Neuronal stem cell (in vitro differentiated cells): ENCODE measurements around the gene AADACL4.
"Not testable (repeated sequence)": the region's sequence is repeated elsewhere in the genome, so short reads cannot be mapped to it uniquely, and the experiment has no call there.

Experiments
- DNase-seq: peaks from one replicate; pipeline ENCODE4 v3.0.0-alpha.2; 2013; ENCODE audit warnings: low spot score
- H2AFZ ChIP-seq: one replicate; pipeline ENCODE4 v1.6.1; 2013; ENCODE audit warnings: mild to moderate bottlenecking, low read length, inconsistent platforms
- H2AK5ac ChIP-seq: 2 replicates; pipeline ENCODE4 v1.6.1; 2013; ENCODE audit warnings: low read depth, mild to moderate bottlenecking, inconsistent platforms, low read length, moderate library complexity, mixed read lengths
- H2BK120ac ChIP-seq: 2 replicates; pipeline ENCODE4 v1.6.1; 2013; ENCODE audit warnings: low read depth, mild to moderate bottlenecking, inconsistent platforms, low read length, moderate library complexity, mixed read lengths
- H2BK12ac ChIP-seq: one replicate; pipeline ENCODE4 v1.6.1; 2013; ENCODE audit warnings: low read length, inconsistent platforms
- H2BK15ac ChIP-seq: 2 replicates; pipeline ENCODE4 v1.6.1; 2013; ENCODE audit warnings: mild to moderate bottlenecking, low read length, inconsistent platforms, mixed read lengths
- H2BK5ac ChIP-seq: one replicate; pipeline ENCODE4 v1.6.1; 2013; ENCODE audit warnings: inconsistent platforms, mild to moderate bottlenecking, low read length, moderate library complexity
- H3K14ac ChIP-seq: one replicate; pipeline ENCODE4 v1.6.1; 2013; ENCODE audit warnings: low read length, inconsistent platforms
- H3K18ac ChIP-seq: 2 replicates; pipeline ENCODE4 v1.6.1; 2013; ENCODE audit warnings: low read length, inconsistent platforms
- H3K23ac ChIP-seq: 2 replicates; pipeline ENCODE4 v1.6.1; 2013; ENCODE audit warnings: low read depth, mild to moderate bottlenecking, mixed read lengths, low read length, inconsistent platforms; ENCODE audit not compliant: poor library complexity
- H3K27ac ChIP-seq: replicated peaks from 3 replicates; pipeline ENCODE4 v1.5.1; 2013; ENCODE audit warnings: low read length, inconsistent platforms
- H3K27me3 ChIP-seq, 3 experiments: 2 replicates each; pipeline ENCODE4 v1.6.1; 2013; ENCODE audit warnings: low read length in 3 of 3, mild to moderate bottlenecking in 2 of 3, inconsistent platforms in 1 of 3, low read depth in 1 of 3, mixed read lengths in 1 of 3, moderate library complexity in 1 of 3; ENCODE audit not compliant: control insufficient read depth in 3 of 3, insufficient read depth in 3 of 3
- H3K36me3 ChIP-seq, 2 donors: replicated peaks in 1 of 2; 2 replicates each; pipeline ENCODE4 v1.6.1; 2013; ENCODE audit warnings: low read length in 2 of 2; ENCODE audit not compliant: control insufficient read depth in 2 of 2, insufficient read depth in 2 of 2
- H3K4ac ChIP-seq: 2 replicates; pipeline ENCODE4 v1.6.1; 2013; ENCODE audit warnings: inconsistent platforms, mild to moderate bottlenecking, low read length, moderate library complexity
- H3K4me1 ChIP-seq, 2 donors: 1 replicate in 1 of 2; 2 replicates in 1 of 2; pipeline ENCODE4 v1.6.1; 2013; ENCODE audit warnings: low read length in 2 of 2, low read depth in 1 of 2; ENCODE audit not compliant: control insufficient read depth in 2 of 2, insufficient read depth in 1 of 2
- H3K4me2 ChIP-seq: one replicate; pipeline ENCODE4 v1.6.1; 2013; ENCODE audit warnings: mild to moderate bottlenecking, low read length, inconsistent platforms; ENCODE audit not compliant: insufficient read depth, poor library complexity, severe bottlenecking
- H3K4me3 ChIP-seq, 2 donors: 2 replicates each; pipeline ENCODE4 v1.5.1; 2013; ENCODE audit warnings: low read length in 2 of 2, mild to moderate bottlenecking in 2 of 2, inconsistent platforms in 1 of 2, moderate library complexity in 1 of 2
- H3K79me1 ChIP-seq: one replicate; pipeline ENCODE4 v1.6.1; 2013; ENCODE audit warnings: low read depth, mild to moderate bottlenecking, inconsistent platforms, low read length, moderate library complexity
- H3K9ac ChIP-seq: one replicate; pipeline ENCODE4 v1.6.1; 2013; ENCODE audit warnings: mild to moderate bottlenecking, low read depth, low read length, inconsistent platforms; ENCODE audit not compliant: poor library complexity
- H3K9me3 ChIP-seq, 2 donors: replicated peaks in 1 of 2; 2 replicates each; pipeline versions ENCODE3 to v1.6.1; 2013; ENCODE audit warnings: low read length in 2 of 2, mild to moderate bottlenecking in 2 of 2, inconsistent platforms in 1 of 2, low read depth in 1 of 2, mixed read lengths in 1 of 2, moderate library complexity in 1 of 2; ENCODE audit not compliant: control insufficient read depth in 2 of 2, insufficient read depth in 1 of 2
- H4K8ac ChIP-seq: one replicate; pipeline ENCODE4 v1.6.1; 2013; ENCODE audit warnings: low read depth, mild to moderate bottlenecking, inconsistent platforms, low read length, moderate library complexity
- H4K91ac ChIP-seq: one replicate; pipeline ENCODE4 v1.6.1; 2013; ENCODE audit warnings: low read length, low read depth, mild to moderate bottlenecking, inconsistent platforms; ENCODE audit not compliant: poor library complexity
- WGBS, 2 donors: extraction: QIAGEN DNeasy Blood & Tissue Kit; methylation state at CpG; one replicate each; pipeline ENCODE4 v1.1.7; 2013; ENCODE audit warnings: missing lambda C conversion rate in 2 of 2, mixed read lengths in 1 of 2; ENCODE audit not compliant: insufficient read length in 2 of 2, insufficient replicate concordance in 1 of 2; ENCODE audit errors: extremely low coverage in 2 of 2; 5-methylcytosine and 5-hydroxymethylcytosine counted together

The AADACL4 gene

DNA sequence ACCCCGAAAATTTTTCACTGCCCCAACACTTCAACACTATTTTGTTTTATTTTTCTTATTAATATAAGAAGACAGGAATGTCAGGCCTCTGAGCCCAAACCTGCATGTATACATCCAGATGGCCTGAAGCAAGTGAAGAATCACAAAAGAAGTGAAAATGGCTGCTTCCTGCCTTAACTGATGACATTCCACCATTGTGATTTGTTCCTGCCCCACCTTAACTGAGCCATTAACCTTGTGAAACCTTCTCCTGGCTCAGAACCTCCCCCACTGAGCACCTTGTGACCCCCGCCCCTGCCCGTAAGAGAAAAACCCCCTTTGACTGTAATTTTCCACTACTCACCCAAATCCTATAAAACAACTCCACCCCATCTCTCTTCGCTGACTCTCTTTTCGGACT is 69.8 kb downstream of the AADACL4 start:
- H3K36me3 ChIP-seq, H2BK5ac ChIP-seq, H2BK15ac ChIP-seq, DNase-seq, H3K79me1 ChIP-seq, H2BK12ac ChIP-seq, H2BK120ac ChIP-seq, H4K91ac ChIP-seq, H3K9me3 ChIP-seq, H3K27ac ChIP-seq, H3K18ac ChIP-seq, H3K9ac ChIP-seq, H3K4me3 ChIP-seq, H3K14ac ChIP-seq, H3K4me2 ChIP-seq, H4K8ac ChIP-seq, H2AFZ ChIP-seq, H3K23ac ChIP-seq, H3K4ac ChIP-seq, H3K4me1 ChIP-seq, H2AK5ac ChIP-seq: not testable (repeated sequence)
- 86% methylated on average over 1 of the region's 5 CpGs; no CpG with 5 or more reads in 1 of the 2 donors for WGBS, 2 donors
- peaks cover 0 to 11% (median 0%) of the 10 kb centered on the region in 3 experiments for H3K27me3 ChIP-seq

DNA sequence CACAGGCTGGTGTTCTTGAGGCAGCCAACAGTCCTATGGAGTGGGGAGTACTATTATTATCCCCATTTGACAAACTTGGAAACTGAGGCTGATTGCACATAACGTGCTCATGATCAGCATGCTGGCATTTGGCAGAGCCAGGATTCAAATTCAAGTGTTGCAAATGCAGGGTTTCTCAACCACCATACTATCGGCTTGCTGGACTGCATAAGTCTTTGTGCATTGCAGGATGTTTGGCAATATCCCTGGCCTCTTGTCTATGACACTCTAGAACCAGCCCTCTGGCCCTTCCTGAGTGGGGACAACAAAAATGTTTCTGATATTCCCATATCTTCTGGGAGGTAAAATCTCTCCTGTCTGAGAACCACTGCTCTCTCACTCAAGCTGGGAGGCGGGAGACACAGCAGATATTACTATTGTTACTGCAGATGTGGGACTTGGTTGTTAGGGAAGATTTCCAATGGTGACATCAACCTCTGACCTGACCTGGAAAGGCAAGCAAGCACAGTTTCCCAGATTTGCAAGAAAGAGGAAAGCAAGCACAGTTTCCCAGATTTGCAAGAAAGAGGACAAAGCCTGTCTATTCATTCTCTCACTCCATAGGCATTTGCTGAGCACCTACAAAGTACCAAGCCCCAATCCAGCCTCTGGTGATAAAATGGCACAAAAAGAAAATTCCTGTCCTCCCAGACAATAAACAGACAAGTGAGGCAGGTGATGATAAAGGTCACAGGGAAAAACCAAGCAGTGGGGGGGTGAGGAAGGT is 71.0 kb downstream of the AADACL4 start:
- peaks cover 0 to 4% of the 10 kb centered on the region in 2 donors for H3K4me1 ChIP-seq
- H4K91ac ChIP-seq: no peak overlapping the region
- WGBS, 2 donors: no CpG with 5 or more reads among the region's 3 CpGs

GRCh38 chr1:12715896-12716437 is 72.1 kb downstream of the AADACL4 start, which contains the start of gene AADACL3:
Gene AADACL3, plus strand, starts transcription at chr1:12716110. Its CDS starts 67 bp downstream, at chr1:12716177.
- H3K27ac ChIP-seq: no peak within 1 kb of the TSS
- no peak within 1 kb of the TSS for H2AFZ ChIP-seq
- peaks cover 0 to 4% of the 10 kb centered on the region in 2 donors for H3K4me1 ChIP-seq
- no peak within 1 kb of the TSS for H3K14ac ChIP-seq
- DNase-seq: no peak
- no peak within 1 kb of the TSS for H4K8ac ChIP-seq
- H2BK5ac ChIP-seq: no peak within 1 kb of the TSS
- peaks cover 0 to 7% (median 0%) of the 10 kb centered on the region in 3 experiments for H3K27me3 ChIP-seq
- no peak within 1 kb of the TSS for H3K4ac ChIP-seq
- H3K18ac ChIP-seq: no peak within 1 kb of the TSS
- no peak within 1 kb of the TSS for H2AK5ac ChIP-seq
- H2BK15ac ChIP-seq: no peak within 1 kb of the TSS
- H3K79me1 ChIP-seq: no peaks in the 10 kb centered on the region
- H3K9ac ChIP-seq: peak within 1 kb of the TSS; percentile 34
- H3K4me3 ChIP-seq: no peak within 1 kb of the TSS
- H4K91ac ChIP-seq: peak within 1 kb of the TSS; percentile 56
- WGBS, 2 donors: no CpG with 5 or more reads among the region's 8 CpGs
- no peak within 1 kb of the TSS for H2BK120ac ChIP-seq
- peak within 1 kb of the TSS; percentile 18 for H3K23ac ChIP-seq
- peaks cover 0 to 2% of the 10 kb centered on the region in 2 donors for H3K9me3 ChIP-seq
- H3K4me2 ChIP-seq: no peak within 1 kb of the TSS
- no peak within 1 kb of the TSS for H2BK12ac ChIP-seq
- H3K36me3 ChIP-seq: no peaks in the 10 kb centered on the region

More for the DNA sequence above, 71.0 kb downstream of the AADACL4 start:
- Histone ChIP-seq H2BK120ac (no peak overlapping the region), H3K14ac (no peak overlapping the region), H3K4me3 (no peak overlapping the region), H3K4ac (no peak overlapping the region), H2BK15ac (no peak overlapping the region), H3K23ac (no peak overlapping the region), H3K79me1 (no peaks in the 10 kb centered on the region), H3K18ac (no peak overlapping the region), H3K4me2 (no peak overlapping the region), H2BK12ac (no peak overlapping the region), H3K36me3 (no peaks in the 10 kb centered on the region), H3K9ac (no peak overlapping the region), H3K27ac (no peak overlapping the region), H2AK5ac (no peak overlapping the region), H2AFZ (no peak overlapping the region), H3K9me3 (peaks cover 0 to 2% of the 10 kb centered on the region in 2 donors), H3K27me3 (peaks cover 0 to 7% (median 0%) of the 10 kb centered on the region in 3 experiments), H2BK5ac (no peak overlapping the region), H4K8ac (no peak overlapping the region)
- no peak for DNase-seq
